Osteoblast (primary cell): ENCODE measurements around the gene S100A1. TPM values are rescaled to one million over a fixed set of nuclear protein-coding genes. Genes with fewer than 3 reads are reported as not detected.

ENCODE experiments used
- DNase-seq: peaks from one replicate; pipeline ENCODE4 v3.0.0; 2011; ENCODE audit warnings: low spot score, mixed read lengths; ENCODE audit not compliant: insufficient read length; ENCODE audit errors: missing footprints
- H2AFZ ChIP-seq: 2 replicates; pipeline ENCODE4 v1.6.0; 2011; ENCODE audit warnings: mild to moderate bottlenecking, low read length
- H3K27ac ChIP-seq: 2 replicates; pipeline ENCODE4 v1.5.1; 2011; ENCODE audit warnings: mild to moderate bottlenecking, low read depth, low read length, moderate library complexity
- H3K27me3 ChIP-seq: 2 replicates; pipeline ENCODE4 v1.6.0; 2012; ENCODE audit warnings: mild to moderate bottlenecking, control low read depth, inconsistent platforms, low read length, moderate library complexity; ENCODE audit not compliant: insufficient read depth
- H3K36me3 ChIP-seq: 2 replicates; pipeline ENCODE4 v1.5.1; 2011; ENCODE audit warnings: mild to moderate bottlenecking, low read length, control low read depth, moderate library complexity; ENCODE audit not compliant: insufficient read depth
- H3K4me1 ChIP-seq: 2 replicates; pipeline ENCODE4 v1.5.1; 2011; ENCODE audit warnings: mild to moderate bottlenecking, low read length, control low read depth, moderate library complexity; ENCODE audit not compliant: insufficient read depth
- H3K4me2 ChIP-seq: 2 replicates; pipeline ENCODE4 v1.6.0; 2011; ENCODE audit warnings: mild to moderate bottlenecking, low read length; ENCODE audit not compliant: insufficient read depth
- H3K4me3 ChIP-seq: fragments of 200-600 bp; sonication (generic); 3 replicates; pipeline ENCODE4 v1.5.1; 2012; ENCODE audit warnings: mild to moderate bottlenecking, low read length, inconsistent platforms; ENCODE audit not compliant: insufficient read depth
- H3K79me2 ChIP-seq: 2 replicates; pipeline ENCODE4 v1.6.0; 2012; ENCODE audit warnings: mild to moderate bottlenecking, low read length, control low read depth, inconsistent platforms; ENCODE audit not compliant: insufficient read depth
- H3K9me3 ChIP-seq: 2 replicates; pipeline ENCODE4 v1.5.1; 2011; ENCODE audit warnings: low read depth, low read length, control low read depth
- H4K20me1 ChIP-seq: 2 replicates; pipeline ENCODE4 v1.6.0; 2012; ENCODE audit warnings: mild to moderate bottlenecking, low read length, control low read depth; ENCODE audit not compliant: insufficient read depth
- total RNA-seq: library from RNA; depleted of rRNA; stranded (reverse); fragments of >200 nt; gene quantifications from 2 replicates; pipeline ENCODE4 v1.2.3, GENCODE V29; 2012
- TF ChIP-seq, protein P1 (sequence below): IDR thresholded peaks from 2 replicates; pipeline ENCODE4 v1.5.1; 2011; ENCODE audit warnings: mild to moderate bottlenecking, low read depth, low read length, moderate library complexity; ENCODE audit errors: extremely low read depth

The S100A1 gene
- total RNA-seq, 1 donor = not detected

DNA sequence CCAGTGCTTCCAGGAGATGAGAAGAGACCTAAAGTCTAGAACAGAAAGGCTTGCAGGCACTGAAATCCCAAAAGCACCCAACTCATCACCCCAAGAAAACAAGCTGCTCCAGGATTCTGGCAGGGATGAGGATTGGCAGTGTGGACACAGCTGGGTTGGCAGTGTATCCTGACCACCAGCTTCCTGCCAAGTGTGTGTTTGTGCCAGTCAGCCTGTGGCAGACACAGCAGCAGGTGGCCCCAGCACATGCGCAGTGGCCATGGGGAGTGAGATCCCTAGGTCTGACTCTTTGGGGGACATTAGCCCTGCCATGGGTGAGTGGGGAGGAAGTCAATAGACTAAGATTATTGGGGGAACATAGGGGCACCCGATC, 21.6 kb downstream of the S100A1 start:
- peaks cover 13% of the 10 kb centered on the region for H3K36me3 ChIP-seq
- TF ChIP-seq, protein P1, sequence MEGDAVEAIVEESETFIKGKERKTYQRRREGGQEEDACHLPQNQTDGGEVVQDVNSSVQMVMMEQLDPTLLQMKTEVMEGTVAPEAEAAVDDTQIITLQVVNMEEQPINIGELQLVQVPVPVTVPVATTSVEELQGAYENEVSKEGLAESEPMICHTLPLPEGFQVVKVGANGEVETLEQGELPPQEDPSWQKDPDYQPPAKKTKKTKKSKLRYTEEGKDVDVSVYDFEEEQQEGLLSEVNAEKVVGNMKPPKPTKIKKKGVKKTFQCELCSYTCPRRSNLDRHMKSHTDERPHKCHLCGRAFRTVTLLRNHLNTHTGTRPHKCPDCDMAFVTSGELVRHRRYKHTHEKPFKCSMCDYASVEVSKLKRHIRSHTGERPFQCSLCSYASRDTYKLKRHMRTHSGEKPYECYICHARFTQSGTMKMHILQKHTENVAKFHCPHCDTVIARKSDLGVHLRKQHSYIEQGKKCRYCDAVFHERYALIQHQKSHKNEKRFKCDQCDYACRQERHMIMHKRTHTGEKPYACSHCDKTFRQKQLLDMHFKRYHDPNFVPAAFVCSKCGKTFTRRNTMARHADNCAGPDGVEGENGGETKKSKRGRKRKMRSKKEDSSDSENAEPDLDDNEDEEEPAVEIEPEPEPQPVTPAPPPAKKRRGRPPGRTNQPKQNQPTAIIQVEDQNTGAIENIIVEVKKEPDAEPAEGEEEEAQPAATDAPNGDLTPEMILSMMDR = no peak
- H3K27ac ChIP-seq = no peak overlapping the region
- H3K4me3 ChIP-seq = no peak overlapping the region
- no peak for DNase-seq
- H3K9me3 ChIP-seq = no peaks in the 10 kb centered on the region
- H3K79me2 ChIP-seq = no peaks in the 10 kb centered on the region
- no peaks in the 10 kb centered on the region for H3K27me3 ChIP-seq
- H4K20me1 ChIP-seq = peaks cover 9% of the 10 kb centered on the region
- no peak overlapping the region for H3K4me2 ChIP-seq
- no peak overlapping the region for H2AFZ ChIP-seq
- H3K4me1 ChIP-seq = peaks cover 9% of the 10 kb centered on the region

DNA sequence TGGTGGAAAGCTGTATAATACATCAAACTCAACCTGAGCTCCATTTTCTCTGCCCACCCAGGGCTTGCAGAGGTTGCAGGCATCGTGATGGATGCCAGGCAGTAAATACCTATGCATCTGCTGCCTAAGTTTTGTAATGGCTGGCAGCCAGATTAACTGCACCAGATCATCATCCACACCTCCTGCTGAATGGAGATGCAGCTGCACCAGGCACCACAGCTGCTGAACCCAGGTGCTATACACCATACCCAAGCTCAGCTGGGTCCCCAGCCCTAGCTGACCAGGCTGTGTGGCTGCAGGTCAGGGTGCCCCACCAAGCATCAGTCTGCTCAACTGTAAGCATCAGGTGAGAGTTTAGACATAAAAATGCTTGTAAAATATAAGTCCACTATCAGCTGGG, 23.5 kb downstream of the S100A1 start:
- H4K20me1 ChIP-seq = no peaks in the 10 kb centered on the region
- TF ChIP-seq, protein P1 = no peak

DNA sequence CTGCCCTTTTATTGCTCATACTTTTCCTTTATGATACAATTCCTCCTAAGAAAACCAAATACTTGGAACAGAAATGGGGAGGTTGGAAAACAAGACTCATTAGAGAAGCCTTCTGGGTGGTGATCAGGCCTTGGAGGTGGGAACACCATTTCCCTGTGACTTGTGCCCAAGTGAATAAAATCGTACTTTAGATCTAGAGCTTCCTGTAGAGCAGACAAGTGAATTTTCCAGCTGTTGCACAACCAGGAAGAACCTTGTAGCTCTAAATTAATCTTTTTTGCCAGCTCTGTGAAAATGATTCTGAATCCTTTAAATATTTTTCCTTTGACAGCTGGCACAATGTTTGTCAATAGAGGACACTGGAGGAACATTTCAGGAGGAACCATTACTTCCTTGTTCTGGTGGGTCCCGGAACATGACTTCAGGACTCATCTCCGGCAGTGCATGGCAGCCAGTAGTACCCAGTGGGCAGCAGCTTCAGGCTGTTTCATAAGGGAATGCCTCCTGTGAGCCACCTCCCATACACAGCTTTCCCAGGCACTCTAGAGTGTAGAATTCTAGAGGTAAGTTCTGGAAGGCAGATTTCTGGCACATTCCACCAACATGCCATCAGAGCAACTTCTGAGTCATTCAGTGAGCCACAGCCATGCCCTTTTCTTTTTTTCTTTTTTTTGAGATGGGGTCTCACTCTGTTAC, 24.7 kb downstream of the S100A1 start:
- H3K27ac ChIP-seq = no peak overlapping the region
- peak overlapping the region; percentile 18 for H2AFZ ChIP-seq
- no peaks in the 10 kb centered on the region for H3K36me3 ChIP-seq
- H3K4me3 ChIP-seq = no peak overlapping the region
- peak; percentile 83 for DNase-seq
- no peaks in the 10 kb centered on the region for H3K27me3 ChIP-seq
- H3K79me2 ChIP-seq = no peaks in the 10 kb centered on the region
- TF ChIP-seq, protein P1 = no peak
- peaks cover 9% of the 10 kb centered on the region for H3K4me1 ChIP-seq
- no peaks in the 10 kb centered on the region for H4K20me1 ChIP-seq
- H3K9me3 ChIP-seq = no peaks in the 10 kb centered on the region
- no peak overlapping the region for H3K4me2 ChIP-seq

More for the DNA sequence above, 23.5 kb downstream of the S100A1 start:
- no peaks in the 10 kb centered on the region for H3K9me3 ChIP-seq
- H3K4me2 ChIP-seq = no peak overlapping the region
- peaks cover 9% of the 10 kb centered on the region for H3K4me1 ChIP-seq
- H3K79me2 ChIP-seq = no peaks in the 10 kb centered on the region
- no peak overlapping the region for H2AFZ ChIP-seq
- H3K27ac ChIP-seq = no peak overlapping the region
- no peak overlapping the region for H3K4me3 ChIP-seq
- no peaks in the 10 kb centered on the region for H3K27me3 ChIP-seq
- H3K36me3 ChIP-seq = no peaks in the 10 kb centered on the region
- DNase-seq = no peak

DNA sequence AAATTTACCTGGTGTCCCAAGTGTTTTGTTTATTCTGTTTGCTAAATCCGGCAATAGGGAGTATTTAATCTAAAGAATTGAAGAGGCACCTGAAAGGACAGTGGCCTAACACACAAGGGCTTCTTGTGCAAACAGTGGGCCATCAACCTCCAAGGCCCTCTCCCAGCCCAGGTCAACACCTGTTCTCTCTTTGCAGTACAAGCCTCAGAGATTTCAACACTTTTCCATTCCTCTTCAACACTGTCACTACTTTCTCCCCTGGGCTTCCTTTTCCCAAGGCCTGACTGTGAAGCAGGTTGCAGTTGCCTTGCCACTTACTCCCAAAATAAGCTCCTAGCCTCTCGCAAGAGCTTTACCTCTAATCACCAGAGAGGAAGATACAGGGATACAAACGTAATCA, 27.1 kb downstream of the S100A1 start:
- H3K36me3 ChIP-seq = no peaks in the 10 kb centered on the region
- DNase-seq = no peak
- H3K9me3 ChIP-seq = no peaks in the 10 kb centered on the region
- no peak overlapping the region for H2AFZ ChIP-seq
- H3K27ac ChIP-seq = no peak overlapping the region
- peaks cover 3% of the 10 kb centered on the region for H4K20me1 ChIP-seq
- no peak overlapping the region for H3K4me2 ChIP-seq
- H3K27me3 ChIP-seq = no peaks in the 10 kb centered on the region
- peaks cover 17% of the 10 kb centered on the region for H3K4me1 ChIP-seq
- H3K79me2 ChIP-seq = peaks cover 15% of the 10 kb centered on the region
- TF ChIP-seq, protein P1 = no peak
- no peak overlapping the region for H3K4me3 ChIP-seq
